GM18858 (cell line): ENCODE results near the gene CYP11A1.

Experiments used
- ATAC-seq: cut with Tn5 transposase; IDR thresholded peaks from one replicate; pipeline ENCODE4 v1.9.1; 2021; ENCODE audit not compliant: unreplicated experiment

CYP11A1 gene

GRCh38 chr15:74350295-74351275, 16.9 kb downstream of the CYP11A1 start:
- ATAC-seq = no peak

DNA sequence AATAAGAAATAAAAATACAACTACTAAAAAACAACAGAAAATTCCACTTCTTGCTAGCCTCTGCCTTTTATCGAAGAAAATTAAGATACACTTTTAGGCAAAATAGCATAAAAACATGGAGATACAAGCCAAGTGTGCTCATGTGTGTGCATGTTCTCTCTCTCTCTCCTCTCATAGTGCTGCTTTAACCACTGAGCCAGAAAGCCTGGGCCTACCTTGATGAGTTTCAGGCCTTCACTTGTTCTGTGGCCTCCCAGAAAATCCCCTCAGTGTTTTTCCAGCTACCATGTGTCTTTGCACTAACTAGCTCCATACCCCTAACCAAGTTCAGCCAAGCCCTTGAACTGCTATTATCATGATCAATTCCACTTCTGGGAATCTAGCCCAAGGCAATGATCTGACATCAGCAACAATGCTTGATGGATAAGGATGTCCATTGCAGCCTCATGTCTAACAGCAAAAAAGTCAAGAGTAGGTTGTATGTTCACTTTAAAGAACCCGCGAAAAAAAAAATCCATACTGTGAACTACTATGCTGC, 18.1 kb downstream of the CYP11A1 start:
- ATAC-seq = no peak

DNA sequence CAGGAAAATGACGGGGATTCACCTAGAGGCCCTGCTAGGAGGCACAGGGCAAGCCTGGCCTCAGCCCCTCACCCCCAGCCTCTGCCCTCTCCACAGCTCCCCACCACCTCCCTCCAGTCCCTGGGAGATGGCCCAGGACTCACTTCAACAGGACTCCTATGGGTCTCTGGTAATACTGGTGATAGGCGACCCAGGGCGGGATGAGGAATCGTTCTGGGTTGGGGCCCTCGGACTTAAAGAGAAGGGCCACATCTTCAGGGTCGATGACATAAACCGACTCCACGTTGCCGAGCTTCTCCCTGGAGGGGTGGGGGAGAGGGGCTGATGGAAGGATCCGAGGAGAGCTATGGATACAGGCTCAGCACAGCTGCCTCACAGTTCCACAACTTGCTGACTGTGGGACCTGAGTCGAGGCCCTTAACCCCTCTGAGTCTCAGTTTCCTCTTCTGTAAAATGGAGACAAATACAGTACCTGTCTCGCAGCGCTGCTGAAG, 19.6 kb downstream of the CYP11A1 start:
- ATAC-seq = no peak

DNA sequence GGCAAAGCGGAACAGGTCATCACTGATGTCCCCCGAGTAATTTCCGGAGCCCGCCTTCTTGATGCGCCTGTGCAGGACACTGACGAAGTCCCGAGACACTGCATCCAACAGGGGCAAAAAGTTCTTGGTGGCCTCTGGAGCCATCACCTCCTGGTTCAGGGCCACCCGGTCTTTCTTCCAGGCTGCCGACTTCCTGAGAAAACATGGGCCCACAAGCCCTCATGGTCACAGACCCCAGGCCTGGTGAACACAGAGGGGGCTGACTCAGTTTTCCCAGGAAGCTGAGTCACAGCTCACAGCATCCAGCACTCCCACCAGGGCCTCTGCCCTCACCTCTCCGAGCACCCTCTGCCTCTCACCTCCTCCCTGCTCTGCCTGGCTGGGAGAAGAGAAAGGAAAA, 22.4 kb downstream of the CYP11A1 start:
- ATAC-seq = no peak

DNA sequence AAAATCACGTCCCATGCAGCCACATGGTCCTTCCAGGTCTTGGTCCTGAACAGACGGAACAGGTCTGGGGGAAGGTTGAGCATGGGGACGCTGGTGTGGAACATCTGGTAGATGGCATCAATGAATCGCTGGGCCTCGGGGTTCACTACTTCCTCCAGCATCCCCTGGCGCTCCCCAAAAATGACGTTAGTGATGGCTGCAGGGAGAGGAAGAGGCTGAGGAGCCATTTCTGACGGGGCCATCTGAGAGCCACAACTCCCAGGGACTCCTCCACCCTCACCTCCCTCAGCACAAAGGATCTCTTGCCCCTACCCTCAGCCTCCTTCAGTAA, 23.7 kb downstream of the CYP11A1 start:
- ATAC-seq = no peak

DNA sequence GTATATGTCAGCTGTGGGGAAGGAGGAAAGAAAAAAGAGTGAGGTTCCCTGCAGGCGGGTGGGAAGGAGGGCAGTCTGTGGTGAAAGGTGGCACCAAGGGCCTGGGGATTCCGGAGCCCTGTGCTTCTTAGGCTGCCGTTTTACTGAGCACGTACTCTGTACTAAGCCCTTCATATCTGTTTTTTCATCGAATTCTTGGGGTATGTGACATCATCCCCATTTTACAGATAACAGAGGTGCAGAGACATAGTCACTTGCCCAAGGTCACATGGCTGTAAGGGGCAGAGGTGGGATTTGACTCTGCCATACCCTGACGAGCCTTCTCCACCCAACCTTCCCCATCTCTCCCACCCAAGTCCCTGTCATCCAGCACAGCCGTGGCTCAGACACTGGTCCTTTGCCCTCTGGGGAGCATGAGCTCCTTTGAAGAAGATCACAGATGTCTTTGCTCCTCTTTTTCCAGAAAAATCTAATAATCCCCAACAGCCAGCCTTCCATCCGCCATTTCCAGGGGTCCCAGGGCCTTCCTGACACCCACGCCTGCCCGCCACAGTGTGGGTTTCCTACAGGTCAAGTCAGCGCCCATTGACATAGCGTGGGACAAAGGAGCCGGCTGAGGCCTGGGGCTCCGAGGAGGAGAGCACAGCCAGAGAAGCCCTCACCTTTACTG, 24.2 kb downstream of the CYP11A1 start:
- no peak for ATAC-seq

DNA sequence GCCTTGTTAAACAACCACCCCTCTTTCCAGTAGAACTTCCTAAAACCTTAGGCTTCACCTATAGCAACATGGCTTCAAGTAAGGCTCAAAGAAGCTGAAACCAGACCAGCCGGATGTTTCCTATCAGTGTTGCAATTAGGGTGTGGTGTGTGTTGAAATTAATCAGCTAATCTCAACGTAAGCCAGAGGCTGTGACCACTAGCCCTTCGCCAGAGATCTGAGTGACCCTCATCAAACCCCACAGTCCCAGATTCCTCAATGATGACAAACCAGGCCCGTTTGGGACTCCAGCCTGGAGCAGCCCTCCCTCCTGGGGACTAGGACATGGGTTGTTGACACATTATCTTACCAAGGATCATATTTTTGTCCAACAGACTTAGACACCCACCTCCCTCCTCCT, 27.3 kb downstream of the CYP11A1 start:
- no peak for ATAC-seq

GRCh38 chr15:74339371-74339770, 28.1 kb downstream of the CYP11A1 start:
- no peak for ATAC-seq

- ATAC-seq = no peak
Observed at GRCh38 chr15:74338676-74339075, 28.8 kb downstream of the CYP11A1 start.

GRCh38 chr15:74337607-74338211, 29.7 kb downstream of the CYP11A1 start:
- no peak for ATAC-seq

DNA sequence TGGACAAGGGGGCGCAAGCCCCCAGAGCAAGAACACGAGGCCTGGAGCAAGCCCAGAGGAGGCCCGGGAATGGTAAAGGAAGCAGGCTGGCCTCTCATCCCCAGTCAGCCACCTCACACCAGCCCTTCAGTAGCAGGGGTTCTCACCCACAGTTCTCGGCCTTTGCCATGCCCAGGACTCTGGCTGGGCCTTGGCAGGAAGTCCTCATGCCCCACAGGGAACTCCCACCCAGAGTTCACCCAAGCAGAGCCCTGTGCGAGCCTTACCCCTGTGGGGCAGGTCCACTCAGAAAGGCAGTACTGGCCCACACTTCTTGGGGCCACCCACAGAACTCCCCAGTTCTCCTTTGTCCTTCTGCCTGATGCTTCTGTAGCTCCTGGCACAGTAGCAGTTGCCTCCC, 30.3 kb downstream of the CYP11A1 start:
- ATAC-seq = no peak

- ATAC-seq = no peak
Observed at GRCh38 chr15:74336061-74337005, 31.1 kb downstream of the CYP11A1 start.

GRCh38 chr15:74335396-74335795, 32.0 kb downstream of the CYP11A1 start:
- ATAC-seq = no peak

DNA sequence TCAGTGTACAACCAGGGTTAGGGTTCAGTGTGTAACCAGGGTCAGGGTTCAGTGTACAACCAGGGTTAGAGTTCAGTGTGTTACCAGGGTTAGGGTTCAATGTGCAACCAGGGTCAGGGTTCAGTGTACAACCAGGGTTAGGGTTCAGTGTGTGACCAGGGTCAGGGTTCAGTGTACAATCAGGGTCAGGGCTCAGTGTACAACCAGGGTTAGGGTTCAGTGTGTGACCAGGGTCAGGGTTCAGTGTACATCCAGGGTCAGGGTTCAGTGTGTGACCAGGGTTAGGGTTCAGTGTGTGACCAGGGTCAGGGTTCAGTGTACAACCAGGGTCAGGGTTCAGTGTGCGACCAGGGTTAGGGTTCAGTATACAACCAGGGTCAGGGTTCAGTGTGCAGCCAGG, 33.3 kb downstream of the CYP11A1 start:
- ATAC-seq = no peak

DNA sequence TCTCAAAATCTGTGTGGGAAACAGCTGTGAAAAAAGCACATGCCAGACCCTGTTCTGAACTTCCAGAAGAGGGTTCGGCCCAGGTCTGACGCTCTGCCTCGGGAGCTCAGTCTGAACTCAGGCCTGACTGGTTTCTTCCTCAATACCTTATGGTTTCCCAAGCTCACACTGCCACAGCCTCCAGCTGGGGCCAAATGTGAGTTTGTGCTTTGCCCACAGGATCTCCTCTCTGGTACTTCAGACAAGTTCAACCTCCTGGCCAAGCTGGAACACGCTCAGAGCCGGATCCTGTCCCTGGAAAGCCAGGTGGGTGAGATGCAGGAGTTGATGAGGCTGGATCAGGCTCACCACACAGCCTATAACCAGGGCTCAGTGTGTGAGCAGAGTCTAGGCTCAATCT, 33.8 kb downstream of the CYP11A1 start:
- ATAC-seq = no peak

DNA sequence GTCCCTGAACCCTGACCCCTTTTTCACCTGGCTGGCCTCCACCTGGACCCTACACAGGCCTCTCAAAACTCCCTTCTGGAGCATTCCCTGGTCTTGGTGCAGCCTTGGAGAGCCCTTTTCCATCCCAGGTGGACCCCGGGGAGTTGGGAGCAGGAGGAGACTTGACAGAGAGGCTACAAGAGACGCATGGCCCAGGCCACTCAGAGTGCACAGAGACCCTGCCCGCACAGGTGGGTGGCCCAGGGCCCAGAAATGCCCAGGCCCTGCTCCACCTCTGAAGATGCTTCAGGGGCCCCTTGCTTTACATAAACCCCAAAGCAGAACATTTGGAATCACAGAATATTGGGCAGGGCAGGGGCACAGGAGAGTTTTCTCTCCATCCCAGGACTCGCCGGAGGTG, 34.4 kb downstream of the CYP11A1 start:
- ATAC-seq = no peak

- ATAC-seq = no peak
Observed at GRCh38 chr15:74332611-74333010, 34.8 kb downstream of the CYP11A1 start.

- ATAC-seq = no peak
Observed at GRCh38 chr15:74332011-74332410, 35.4 kb downstream of the CYP11A1 start.

DNA sequence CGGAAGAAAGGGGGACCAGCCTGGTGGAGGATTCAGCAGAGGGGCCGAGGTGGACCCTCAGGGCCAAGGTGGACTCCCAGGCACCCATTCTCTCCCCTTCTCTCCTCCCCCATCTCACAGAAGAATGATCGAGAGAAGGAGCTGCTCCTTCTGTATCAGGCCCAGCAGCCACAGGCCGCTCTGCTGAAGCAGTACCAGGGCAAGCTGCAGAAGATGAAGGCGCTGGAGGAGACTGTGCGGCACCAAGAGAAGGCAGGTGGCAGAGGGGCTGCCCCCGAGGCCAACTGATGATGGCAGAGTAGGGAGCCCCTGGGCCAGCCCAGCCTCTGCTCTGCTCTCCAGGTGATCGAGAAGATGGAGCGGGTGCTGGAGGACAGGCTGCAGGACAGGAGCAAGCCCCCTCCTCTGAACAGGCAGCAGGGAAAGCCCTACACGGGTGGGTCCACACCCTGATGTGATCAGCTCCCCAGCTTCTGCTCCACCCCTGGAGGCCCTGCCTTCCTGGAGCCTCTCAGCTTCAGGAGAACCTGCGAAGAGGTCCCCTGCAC, 36.5 kb downstream of the CYP11A1 start:
- no peak for ATAC-seq
